Forelimb muscle (tissue), 1 donor: ENCODE data around the gene DNMT3A. TPM values are rescaled to one million over a fixed set of nuclear protein-coding genes. Genes with fewer than 3 reads are reported as not detected.

ENCODE experiments used
- DNase-seq: peaks from one replicate; pipeline ENCODE4 v3.0.0-alpha.2; 2013; ENCODE audit warnings: low read depth
- polyA plus RNA-seq: library from polyadenylated mRNA; unstranded; fragments of 120-200 nt; gene quantifications from one replicate; pipeline ENCODE4 v1.2.1, GENCODE V29; 2013; ENCODE audit not compliant: insufficient read length

The DNMT3A gene
- polyA plus RNA-seq, 1 donor = 52.6 TPM

DNA sequence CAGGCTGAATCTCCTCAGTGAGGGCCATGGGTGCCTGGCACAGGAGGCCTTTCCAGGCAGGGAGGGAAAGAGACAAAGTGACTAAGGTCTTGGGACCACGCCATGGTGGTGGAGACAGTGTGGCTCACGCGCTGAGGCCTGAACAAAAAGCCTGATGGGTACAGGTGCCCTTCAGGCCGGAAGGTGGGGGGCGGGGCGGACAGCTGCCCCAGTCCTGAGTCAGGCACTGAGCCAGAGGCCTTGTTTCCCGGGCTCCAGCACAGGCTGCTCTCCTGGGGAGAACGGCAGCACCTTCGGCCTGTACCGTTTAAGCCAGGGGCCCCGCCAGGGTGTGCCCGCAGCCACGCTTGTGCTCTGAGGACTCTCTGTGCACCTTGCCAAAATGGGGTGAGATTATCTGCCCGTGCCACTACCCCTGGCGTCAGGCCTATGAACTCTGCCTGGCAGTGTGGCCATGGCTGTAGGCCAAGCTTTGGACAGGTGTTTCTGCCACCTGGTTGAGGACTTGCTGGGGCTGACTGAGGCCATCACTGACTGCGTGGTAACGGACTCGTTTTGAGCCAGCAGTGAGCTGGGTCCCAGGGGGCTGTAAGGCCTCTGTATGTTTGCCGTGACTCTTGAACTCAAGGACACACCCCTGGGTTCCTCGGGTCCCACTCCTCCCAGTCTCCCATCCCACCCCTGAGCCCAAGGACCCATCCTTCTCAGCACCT, 31.7 kb upstream of the DNMT3A start:
- no peak for DNase-seq

DNA sequence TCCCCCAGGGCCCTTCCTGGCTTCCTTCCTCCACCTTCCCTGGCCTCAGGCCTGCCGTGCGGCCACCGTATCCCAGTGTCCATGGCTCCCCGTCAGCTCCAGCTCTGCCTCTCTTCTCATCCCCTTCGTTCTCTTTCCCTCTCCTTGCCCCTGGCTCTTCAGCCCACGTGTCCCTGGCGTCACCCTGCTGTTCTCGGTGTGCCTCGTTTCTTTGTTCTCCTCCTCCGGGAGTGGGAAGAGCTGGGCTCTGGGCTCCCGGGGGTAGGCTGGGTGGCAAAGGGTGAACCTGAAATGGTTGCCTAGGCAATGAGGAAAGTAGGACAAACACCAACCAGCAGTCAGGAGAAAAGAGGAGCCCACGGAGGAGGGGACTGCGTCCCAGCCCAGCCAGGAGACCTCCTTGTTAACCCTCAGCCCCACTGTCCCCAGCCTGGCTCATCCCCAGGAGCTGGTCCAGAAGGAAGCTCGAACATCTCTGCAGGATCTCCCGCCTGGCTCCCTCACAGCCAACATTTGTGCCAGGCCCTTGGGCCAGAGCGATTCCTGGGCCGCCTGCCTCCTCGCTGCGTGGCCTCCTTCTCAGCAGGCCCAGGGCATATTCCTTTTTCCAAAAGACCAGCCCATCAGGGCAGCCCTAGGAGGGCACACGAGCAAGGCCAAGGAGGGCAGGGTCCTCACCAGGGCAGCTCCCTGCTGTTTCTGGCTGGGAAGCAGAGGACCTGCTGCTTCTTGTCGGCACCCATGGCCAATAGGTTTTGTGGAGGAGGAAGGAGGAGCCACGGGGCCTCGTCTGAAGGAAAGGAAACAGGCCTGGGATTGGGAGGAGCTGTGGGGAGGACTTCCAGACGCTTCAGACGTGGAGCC, 30.9 kb upstream of the DNMT3A start:
- DNase-seq = no peak

DNA sequence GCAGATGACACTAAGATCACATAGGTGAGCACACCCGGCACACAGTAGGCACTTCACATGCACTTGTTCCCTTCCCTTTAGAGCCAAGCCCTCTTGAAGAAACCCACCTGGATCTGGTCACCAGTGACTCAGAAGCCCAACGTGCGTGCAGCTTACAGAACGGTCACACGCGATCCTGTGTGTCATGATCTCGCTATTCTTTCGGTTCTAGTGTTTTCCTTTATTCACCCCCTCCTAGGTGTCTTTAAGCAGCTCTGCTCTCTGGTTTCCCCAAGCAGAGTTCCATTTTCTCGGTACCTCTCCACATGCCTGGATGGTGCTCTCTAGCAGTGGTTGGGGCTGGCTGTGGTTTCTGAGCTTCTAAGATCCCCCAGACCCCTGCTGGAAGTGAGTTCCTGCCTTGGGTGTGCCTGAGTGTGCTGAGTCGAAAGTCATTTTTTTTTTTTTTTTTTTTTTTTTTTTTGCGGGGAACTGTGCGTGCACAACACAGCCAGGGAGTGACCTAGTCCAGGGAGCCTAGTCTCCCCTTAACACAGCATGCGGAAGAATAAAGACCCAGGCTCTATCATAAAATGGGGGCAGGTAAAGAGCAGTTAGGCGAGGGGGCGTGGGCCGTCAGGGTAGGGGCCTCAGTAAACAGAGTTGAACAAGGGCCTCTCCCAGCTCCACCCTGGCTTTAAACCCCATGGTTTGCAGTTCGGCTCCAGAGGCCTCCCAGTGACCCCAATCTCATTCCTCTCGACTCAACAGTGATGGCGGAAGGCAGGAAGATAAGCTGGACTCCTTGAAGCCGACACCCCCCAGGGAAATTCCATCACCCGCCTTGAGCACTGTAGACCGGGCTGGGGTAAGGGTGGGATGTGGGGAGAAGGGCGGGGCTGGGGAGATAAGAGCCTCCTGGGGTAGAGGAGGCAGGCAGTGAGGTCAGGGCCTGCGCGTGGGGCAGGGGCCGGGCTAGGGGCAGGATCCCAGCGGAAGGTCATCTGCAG, 29.8 kb upstream of the DNMT3A start:
- DNase-seq = no peak

DNA sequence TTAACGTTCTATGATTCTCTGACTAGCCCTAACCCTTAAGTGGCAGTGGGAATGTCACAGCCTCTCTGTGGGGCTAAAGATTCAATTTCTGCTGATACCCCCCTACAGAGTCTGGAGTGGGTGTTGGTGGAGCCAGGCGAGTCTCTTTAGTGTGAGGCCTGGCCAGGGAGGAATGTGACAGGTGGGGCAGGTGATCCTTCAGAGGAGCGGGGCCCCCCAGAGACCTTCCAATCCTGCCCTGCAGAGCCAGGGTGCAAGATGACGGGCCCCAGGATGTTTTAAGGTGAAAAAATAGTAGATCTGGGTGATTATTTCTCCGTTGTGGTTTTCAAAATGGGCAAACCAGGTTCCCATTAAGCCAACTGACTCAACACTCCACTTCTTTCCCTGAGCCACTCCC, 28.2 kb upstream of the DNMT3A start:
- no peak for DNase-seq

DNA sequence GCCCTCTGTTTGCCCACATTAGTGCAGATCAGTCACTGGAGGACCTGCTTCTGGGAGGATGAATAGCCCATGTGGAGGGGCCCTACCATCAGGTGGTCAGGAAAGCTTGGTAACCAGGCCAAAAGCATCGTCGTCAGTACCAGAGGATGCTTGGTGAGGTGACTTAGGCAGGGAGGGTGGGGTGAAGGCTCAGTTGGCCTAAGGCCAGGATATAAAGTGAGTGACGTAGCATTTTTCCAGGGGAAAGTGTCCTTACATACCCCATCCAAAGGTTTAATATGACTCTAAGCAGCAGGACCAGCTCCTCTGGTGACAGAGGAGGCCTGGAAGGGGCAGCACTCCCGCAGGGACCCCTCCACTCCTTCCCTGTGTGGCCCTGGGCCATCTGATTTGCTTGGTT, 27.7 kb upstream of the DNMT3A start:
- no peak for DNase-seq

DNA sequence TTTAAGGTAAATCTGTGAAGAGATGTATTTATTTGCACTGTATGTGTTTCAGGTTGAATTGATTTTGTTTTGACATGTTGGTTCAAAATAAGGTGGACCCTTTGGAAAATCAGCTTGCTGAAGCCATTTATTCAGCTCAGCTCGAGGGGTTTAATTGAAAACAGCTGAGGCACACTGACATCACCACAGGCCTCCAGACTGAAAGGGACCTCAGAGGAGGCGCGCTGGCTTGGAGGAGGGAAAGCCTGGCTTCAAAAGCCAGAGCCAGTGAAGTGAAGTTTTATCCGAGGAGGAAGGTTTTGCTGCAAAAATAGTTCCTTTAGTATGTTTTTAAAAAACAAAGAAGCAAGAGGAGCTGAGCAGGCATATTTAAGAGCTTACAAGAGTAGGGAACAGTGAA, 26.9 kb upstream of the DNMT3A start:
- peak; percentile 72 for DNase-seq

DNA sequence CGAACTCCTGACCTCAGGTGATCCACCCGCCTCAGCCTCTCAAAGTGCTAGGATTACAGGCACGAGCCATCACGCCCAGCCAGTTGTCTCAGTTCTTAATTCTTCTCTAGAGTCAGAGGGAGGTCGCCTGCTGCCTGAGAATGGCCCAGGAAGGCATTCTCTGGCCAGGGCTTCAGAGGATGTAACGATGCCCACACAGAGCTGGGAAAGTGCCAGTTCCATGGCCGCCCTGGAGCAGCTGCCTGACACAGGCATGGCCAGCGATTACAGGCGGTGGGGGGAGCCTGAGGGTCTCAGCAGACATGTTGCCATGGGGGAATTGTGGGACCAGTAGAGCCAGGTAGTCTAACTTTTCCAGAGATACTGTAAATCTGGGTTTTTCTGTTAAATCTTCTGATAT, 25.6 kb upstream of the DNMT3A start:
- no peak for DNase-seq

DNA sequence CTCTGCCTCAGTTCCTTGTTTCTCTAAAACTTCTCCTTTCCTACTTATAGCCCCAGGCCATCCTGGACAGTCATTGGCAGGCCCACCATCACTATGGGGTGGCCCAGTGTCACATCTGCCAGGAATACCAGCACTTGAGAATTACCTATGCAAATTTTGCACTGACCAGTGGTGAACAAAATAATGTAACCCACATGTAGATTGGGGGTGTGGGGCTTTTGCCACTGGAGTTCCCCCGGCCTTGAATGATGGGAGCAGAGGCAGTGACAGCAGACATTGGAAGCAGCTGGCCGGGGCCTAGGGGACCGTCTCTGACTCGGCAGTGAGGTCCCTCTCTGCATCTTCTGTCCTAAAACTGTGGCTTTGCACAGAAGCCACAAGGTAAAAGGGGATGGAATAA, 24.9 kb upstream of the DNMT3A start:
- no peak for DNase-seq

DNA sequence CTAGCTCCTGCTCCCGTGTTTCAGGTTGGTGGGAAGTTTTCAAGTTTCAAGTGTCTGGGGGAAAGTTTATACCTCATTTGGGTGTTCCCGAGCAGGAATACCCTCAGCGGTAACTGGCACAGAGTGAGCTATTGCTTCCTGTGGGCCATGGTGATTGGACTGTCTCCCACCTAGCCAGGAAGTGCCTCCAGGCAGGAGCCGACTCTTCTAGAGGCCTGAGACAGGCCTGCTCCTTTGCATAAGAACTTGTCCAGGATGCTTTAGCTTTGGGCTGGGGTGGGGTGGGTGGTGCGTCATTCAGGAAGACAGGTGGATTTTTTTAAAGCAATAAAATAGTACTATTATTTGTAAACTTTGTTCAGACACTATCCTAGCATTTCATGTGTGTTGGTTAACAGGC, 23.5 kb upstream of the DNMT3A start:
- DNase-seq = no peak

DNA sequence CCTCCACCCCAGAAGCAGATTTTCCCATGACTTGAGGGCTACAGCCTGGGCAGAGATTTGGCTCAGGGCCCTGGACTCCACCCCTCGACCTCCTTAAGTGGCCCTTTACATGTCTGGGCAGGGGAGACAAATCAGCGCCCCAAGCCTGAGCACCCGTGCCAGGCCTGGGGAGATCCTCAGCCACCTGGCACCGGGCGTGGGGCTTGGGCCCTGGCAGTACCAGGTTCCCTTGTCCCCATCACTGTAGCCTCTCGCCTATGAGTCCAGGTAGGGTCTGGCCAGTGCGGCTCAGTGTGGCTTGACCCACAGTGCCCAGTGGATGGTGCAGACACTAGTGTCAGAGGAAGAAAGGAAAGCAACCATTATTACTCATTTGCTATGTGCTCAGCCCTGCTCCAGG, 22.0 kb upstream of the DNMT3A start:
- no peak for DNase-seq

DNA sequence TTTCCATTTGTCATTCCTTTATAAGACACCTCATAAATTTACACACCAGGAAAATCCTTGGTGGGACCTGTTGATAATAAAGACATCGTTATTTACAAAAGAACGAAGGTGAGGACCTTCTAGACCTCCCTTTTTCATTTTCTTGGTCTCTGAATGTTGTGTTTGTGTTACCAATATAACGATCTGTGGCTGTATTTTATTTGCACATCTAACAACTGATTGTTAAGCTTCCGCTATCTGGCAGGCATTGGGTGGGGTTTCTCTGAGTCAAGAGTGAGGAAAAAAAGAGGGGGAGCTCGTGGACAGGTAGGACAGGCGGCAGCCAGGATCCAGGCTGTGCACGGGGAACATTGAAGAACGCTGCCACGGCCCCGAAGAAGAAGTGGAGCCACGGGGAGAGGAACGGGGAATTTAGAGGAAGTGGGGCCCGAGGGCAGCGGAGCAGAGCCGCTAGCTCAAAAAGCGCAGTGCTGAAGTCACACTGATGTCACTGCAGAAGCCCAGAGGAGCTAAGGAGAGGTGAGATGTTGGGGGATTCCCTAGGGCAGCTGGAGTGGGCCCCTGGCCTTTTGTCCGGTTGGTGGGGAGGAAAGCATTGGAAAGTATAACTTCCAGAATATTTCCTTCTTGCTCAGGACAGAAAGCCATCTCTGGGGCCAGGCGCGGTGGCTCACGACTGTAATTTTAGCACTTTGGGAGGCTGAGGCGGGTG, 20.9 kb upstream of the DNMT3A start:
- DNase-seq = no peak

DNA sequence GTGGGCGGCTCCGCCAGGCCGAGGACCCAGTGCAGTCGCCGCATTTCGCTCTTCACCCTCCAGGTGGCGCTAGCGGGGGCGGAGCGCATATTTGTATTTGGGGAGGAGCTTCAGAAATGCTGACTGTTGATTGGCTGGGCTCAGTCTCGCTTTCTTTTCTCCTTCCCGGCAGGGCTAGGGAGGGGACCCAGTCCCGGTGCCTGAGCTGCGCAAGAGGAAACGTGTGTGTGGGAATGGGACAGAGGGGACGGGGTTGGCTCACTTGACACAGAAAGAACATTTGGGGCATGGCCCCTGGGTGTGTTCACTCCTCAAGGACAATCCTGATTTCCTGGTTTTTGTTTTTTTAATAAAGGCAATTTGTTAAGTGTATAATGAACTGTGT, 20.3 kb upstream of the DNMT3A start:
- DNase-seq = peak; percentile 86

DNA sequence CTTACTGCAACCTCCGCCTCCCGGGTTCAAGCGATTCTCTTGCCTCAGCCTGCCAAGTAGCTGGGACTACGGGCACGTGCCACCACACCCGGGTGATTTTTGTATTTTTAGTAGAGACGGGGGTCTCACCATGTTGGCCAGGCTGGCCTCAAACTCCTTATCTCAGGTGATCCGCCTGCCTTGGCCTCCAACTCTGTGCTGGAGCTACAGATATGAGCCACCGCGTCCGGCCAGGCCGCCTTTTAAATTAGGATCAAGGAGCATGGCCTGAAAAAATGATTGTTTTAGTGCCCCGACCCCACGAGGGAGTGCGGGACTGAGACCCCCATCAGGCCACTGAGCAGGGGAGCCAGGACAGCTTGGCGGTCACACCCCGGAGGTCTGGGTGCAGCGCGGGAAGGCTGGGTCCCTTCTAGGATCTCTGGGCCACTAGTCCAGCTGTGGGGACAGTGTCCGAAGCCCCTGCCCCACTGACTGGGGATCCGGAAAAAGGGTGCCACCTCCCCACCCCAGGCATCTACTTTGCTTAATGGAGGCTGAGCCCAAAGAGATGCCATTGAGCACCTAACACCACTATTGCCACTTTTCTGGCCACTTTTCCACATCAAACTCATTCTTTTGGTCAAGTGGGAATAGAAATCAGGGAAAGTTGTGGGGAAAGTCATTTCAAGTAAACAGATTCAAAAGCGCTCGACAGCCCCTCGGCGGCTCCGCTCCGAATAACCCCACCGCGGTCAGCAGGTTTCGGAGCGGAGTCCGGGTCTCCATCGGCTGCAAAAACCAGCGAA, 19.7 kb upstream of the DNMT3A start:
- DNase-seq = no peak

DNA sequence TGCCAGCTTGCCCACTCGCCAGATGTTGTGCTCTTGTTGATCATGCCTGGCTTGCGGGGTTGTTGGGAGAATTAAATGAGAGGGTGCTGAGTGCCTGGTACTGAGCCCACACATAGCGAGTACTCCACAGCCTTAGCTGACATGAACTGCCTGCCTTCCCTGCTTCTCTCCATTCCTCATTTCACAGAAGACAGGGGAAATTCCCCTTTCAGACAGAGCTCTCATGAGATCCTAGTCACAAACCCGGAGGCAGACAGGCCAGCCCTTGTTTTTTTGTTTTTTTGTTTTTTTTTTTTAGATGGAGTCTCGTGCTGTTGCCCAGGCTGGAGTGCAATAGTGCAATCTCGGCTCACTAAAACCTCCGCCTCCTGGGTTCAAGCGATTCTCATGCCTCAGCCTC, 17.1 kb upstream of the DNMT3A start:
- no peak for DNase-seq

DNA sequence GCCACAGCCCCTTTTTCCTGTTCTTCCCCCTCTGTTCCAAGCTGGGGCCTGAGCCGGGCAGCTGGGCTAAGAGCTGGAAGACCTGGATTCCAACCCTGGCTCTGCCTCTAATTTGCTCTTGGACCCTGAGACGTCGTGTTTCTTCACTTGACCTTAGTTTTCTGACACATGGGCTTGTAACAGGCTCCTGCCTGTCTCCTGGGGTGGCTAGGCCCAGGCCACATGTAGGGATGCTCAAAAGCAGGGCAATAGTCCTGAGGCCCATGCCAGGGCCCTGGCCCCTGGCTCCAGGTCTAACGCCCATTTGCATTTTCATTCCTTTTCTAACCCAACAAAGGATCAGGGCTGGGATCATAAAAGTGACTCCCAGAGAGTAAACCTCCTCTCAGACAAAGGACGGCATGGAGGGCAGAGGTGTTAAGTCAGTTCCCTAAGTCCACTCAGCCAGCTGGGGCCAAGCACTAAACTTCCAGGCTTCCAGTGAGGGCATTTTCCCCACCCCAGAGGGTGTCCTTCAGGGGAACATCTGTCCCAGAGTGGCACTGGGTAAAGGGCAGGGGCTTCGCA, 16.6 kb upstream of the DNMT3A start:
- no peak for DNase-seq

DNA sequence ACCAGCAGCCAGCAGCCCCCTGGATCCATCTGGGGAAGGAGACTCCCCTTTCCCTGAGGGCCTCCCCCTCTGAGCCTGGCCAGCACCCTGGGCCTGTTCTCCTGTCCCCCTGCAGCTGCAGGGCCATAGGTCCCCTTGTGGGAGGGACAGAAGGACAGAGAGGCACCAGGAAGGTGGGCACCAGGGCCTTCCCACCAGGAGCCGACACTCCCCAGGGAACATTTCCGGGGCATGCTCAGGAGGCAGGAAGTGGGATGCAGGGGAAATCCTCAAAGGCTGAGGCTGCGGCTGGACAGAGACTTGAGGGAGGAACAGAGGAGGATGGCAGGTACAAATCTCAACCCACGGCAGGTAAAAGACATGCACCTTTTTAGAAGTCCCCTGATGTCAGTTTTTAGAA, 14.4 kb upstream of the DNMT3A start:
- no peak for DNase-seq

DNA sequence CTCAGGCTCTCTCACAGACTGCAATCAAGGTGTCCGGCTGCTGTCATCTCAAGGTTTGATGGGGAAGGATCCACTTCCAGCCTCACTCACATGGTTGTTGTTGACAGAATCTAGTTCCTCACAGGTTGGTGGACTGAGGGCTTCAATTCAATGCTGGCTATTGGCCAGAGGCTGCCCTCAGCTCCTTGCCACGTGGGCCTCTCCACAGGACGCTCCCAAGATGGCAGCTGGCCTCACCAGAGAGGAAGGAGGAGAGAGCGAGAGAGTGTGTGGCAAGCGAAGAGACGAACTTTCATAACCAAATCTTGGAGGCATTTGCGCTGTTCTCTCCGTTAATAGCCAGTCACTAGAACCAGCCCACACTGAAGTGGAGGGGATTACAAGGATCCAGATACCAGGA, 13.5 kb upstream of the DNMT3A start:
- DNase-seq = no peak

DNA sequence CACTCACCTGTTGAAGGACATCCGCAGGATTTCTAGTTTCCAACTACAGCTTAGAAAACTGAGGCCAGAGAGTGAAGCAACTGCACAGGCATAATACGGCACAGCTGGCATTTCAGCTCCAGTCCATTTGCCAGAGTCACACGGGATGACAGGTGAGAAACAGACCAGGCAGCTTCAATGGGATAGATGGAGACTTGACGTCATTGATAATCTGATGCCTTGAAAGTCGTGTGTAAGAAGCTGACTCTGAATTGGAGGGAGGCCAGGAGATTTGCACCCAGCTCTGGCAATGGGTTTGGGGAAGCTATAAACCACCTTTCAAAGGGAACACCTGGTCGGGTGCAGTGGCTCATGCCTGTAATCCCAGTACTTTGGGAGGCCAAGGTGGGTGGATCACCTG, 12.4 kb upstream of the DNMT3A start:
- DNase-seq = no peak

DNA sequence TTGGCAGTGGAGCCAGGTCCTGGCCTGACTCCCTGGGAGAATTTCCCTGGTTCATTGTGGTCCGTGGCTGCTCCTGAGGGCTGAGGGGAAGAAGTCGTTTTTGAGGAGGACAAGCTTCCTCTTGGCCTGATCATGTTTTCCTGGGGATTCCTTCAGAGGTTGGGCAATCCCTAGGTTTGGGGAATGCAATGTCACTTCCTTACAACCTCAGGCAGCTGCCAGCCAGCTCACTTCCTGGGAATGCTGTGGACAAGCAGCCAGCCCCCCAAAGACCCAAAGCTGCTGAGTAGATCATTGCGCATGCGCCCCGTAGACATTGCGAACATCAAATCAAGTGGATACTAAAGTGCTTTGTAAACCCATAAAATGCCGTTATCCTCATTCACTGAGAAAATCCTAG, 7.7 kb upstream of the DNMT3A start:
- DNase-seq = no peak

DNA sequence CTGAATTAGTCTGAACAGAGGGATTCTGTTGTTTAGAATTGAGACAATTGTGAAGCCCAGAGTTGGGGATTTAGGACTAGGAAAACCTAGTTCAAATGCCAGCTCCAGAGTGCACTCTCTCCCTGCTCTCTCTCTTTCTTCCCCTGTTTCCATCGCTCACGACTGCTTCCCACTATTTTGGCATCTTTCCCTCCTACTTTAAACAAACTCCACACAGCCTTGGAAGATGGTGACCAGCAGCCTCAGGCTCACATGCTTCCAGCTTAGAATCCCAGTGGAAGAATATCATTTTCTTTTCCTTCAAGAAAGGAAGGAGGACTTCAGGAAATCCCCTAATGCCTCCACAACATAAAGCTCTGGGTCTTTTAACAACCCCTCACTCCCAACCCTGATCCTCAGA, 6.1 kb upstream of the DNMT3A start:
- DNase-seq = no peak
